ENCODE results near the gene RTP2.

The RTP2 gene, protein sequence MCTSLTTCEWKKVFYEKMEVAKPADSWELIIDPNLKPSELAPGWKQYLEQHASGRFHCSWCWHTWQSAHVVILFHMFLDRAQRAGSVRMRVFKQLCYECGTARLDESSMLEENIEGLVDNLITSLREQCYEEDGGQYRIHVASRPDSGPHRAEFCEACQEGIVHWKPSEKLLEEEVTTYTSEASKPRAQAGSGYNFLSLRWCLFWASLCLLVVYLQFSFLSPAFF

DNA sequence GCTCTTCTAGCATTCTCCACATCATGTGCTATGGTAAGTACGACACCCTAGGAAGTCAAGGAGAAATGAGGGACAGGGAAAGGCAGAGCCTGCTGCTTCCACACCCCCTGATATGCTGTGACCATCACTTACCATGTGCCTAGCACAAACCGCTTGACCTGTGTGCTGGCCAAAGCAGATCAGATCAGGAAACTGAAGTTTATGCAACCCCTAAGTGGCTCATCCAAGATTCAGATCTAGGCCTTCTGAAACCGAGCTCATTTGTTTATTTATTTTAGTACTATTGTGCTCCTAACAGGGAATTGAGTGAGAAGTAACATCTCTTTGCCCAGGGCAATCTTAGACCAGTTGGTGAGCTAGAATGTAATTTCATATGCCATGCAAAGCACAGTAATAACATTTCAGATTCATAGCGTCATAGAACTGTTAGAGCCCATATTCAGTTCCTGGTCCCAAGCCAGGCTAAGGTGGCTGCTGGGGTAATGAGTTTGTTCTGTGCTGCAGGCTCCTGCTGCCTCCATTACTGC, at the start of gene RTP2:
Gene RTP2, minus strand, starts transcription at position 51 of the 527 bp plus-strand sequence. CDS start 429 bp downstream, outside the sequence.
- in situ Hi-C loops (cut with HindIII; ENCODE audit: low pct_ligation_motif_present, low pct_unique_long_range_greater_than_20kb, low sequenced_read_pairs) = no loop called here
- no peak for DNase-seq

DNA sequence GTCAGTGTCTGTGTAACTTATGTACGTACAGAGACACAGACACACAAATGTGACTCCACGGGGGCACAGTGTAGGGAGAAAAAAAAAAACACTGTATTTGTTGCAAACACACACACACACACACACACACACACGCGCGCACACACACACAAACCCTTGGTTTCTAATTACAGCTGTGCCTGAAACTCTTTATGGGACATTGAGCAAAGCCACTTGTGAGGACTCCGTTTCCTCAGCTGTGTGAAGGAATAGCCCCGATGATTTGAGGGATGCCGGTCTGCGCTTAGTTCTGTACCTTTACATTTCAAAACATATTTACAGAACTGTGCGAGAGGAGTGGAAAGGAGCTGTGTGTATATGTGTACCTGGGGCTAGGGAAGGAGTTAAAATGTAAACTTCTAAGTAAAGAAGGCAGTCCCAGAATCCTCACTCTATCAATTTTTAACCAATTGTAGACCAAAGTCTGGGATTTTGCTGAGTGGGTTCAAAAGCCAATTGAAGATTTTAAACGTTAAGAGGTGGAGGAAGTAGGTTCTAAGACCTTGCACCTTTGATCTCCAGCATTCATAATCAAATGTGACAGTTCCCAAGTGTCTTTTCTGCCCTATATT, 48.3 kb upstream of the RTP2 start:
- in situ Hi-C loops (cut with HindIII; ENCODE audit: low pct_ligation_motif_present, low pct_unique_long_range_greater_than_20kb, low sequenced_read_pairs) = no loop called here
- DNase-seq = no peak

DNA sequence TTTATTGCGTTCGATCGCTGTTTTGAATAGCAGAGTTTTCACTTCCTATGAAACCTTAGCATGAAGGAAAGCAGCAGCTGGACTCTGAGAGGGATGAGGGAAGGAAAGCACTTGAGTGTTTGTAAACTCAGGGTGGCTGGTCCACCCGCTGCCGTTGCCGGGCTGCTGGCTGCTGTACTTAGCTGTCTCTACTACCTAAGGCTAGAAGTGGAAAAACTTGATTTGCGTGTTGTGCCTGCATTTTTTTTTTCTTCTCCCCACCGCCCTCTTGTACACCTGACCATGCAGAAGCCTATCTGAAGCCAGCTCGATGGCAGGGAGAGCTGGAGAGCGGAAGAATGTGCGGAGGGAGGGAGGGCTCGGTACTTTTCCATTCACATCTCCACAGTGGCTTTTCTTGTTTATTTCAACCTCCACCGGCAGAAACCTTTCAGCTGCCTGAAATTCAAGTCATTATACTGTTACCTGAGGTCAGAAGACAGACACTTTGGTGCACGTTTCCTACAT, 47.7 kb upstream of the RTP2 start:
- in situ Hi-C loops (cut with HindIII; ENCODE audit: low pct_ligation_motif_present, low pct_unique_long_range_greater_than_20kb, low sequenced_read_pairs) = no loop called here
- no peak for DNase-seq

DNA sequence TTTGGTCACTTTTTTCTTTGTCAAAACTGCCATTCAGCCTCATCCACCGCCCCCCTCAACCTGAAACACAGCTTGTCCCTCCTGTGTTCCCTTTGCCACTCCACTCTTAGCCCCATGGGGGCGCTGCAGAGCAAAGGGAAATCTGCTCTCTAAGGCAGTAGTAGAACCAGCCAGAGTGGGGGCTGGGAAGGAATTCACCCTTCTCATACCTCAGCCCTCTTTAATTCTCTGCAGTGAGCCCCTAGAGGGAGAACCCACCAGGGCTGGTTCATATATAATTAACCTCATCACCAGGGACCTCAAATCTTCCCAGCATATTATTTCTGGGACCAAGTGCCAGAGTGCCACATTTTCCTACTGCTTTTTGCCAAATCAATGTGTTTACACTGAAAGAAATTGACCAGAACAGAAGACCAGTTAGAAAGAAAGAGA, 45.7 kb upstream of the RTP2 start:
- in situ Hi-C loops (cut with HindIII; ENCODE audit: low pct_ligation_motif_present, low pct_unique_long_range_greater_than_20kb, low sequenced_read_pairs) = no loop called here
- DNase-seq = peak; percentile 84

DNA sequence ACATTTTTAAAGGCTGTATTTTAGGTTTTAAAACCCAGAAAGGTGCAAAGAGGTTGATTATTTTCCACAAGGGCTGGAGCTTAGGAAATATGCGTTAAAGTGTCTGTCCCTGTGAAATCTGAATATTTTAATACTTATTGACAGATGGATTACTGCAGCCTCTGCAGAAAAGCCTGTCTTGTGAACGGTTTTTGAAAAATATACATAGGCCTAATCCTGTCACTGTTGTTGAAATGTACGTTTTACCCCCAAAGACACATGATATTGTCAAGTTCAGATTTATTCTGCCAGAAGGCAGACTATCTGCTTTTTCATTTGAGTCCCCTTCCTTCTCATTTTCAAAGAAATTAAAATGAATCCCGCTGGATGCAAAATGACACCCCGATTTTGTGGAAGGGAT, 45.1 kb upstream of the RTP2 start:
- in situ Hi-C loops (cut with HindIII; ENCODE audit: low pct_ligation_motif_present, low pct_unique_long_range_greater_than_20kb, low sequenced_read_pairs) = no loop called here
- no peak for DNase-seq

DNA sequence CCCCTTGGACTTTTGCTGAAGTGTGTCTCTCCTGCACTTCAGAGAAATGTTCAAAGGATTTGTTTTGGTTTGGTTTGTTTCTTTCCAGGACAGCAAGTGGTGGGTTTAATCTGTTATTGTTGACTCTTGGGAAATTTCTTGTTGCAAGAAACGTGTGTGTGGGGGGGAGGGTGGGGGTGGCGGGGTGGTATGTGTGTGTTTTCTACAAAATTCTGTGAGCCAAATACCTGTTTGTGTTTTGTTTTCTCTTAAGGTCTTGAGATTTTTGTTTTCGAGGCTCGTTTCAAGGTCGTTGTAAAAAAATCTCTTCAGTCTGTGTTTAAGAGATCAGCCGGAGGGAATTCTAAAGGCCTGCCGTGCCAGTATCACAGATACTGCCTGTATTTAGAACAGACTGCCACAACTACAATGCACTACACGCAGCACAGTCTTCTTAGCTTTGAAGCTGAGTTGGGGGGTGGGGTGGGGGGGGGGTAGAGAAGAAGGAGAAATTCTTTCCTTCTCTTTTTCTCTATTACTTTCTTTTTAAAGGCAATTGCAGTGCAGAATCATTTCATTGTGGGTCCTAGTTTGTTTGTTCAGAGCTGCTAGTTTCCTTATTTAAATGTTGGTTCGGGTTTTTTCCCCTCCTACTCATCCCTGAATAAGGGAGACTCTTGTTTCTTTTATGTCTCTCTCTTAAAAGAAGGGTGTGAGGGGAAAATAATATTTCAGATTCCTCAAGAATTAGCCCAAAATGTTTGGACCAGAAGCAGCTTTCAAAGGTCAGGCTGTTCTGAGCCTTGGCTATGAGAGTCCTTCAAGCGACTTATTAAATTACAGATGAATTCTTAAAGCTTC, 44.3 kb upstream of the RTP2 start:
- DNase-seq = no peak
- in situ Hi-C loops (cut with HindIII; ENCODE audit: low pct_ligation_motif_present, low pct_unique_long_range_greater_than_20kb, low sequenced_read_pairs) = no loop called here

DNA sequence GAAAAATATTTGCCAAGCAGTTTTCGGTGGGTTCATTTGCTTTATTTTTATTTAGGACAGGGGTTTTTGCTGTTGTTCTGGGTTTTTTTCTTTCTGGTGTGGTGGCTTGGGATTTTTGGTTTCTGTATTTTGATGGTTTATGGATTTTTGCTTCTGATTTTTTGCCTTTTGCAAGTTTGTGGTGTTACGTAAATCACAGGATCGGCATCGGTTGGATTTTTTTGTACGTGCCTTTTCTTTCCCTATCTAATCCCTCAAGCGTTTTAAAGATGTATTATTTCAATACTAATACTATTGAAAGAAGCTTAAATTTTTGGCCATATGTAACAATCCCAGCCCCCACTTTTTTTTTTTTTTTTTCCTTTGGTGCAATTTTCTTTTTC, 43.7 kb upstream of the RTP2 start:
- DNase-seq = no peak
- in situ Hi-C loops (cut with HindIII; ENCODE audit: low pct_ligation_motif_present, low pct_unique_long_range_greater_than_20kb, low sequenced_read_pairs) = no loop called here

DNA sequence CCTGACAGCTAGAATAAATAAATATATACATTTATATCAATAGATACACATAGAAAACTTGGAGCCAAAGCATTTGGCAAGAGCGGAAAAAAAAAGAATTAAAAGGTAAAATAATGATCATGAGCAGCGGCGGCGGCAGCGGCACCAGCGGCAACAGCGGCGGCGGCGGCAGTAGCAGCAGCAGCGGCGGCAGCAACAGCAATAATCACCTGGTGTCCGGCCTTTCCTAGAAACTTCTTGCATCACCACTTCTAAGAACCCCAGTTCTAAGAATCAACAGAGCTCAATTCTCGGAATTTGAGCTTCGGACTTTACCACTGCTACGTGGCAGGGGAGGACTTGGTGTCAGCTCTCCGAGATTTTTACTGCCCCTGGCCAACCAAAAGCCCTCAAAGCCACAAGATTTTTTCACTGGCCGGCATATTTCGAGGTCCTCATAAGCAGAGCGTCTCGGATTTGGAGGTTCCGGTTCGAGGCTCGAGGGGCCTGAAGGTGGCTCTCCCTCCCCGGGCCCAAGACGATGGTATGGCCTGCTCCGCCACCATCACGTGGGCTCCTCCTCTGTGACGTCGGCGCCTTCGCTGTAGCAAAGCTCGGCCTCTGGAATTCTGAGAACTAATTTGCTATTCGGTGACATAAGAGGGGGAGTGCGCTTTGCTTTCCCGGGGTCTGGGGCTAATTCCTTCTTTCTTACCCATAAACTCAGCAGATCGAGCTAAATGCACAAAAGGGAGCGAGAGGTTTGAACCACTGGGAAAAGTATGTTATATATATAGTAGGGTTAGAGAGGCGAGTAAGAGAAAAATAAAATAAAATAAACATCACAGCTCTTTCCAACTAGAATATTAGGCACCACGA, 43.1 kb upstream of the RTP2 start, which contains the start of gene BCL6:
Gene BCL6, minus strand, starts transcription at position 268 of the 858 bp plus-strand sequence. CDS start 11,775 bp downstream, outside the sequence.
- in situ Hi-C loops (cut with HindIII; ENCODE audit: low pct_ligation_motif_present, low pct_unique_long_range_greater_than_20kb, low sequenced_read_pairs) = no loop called here
- DNase-seq = peak; percentile 97

DNA sequence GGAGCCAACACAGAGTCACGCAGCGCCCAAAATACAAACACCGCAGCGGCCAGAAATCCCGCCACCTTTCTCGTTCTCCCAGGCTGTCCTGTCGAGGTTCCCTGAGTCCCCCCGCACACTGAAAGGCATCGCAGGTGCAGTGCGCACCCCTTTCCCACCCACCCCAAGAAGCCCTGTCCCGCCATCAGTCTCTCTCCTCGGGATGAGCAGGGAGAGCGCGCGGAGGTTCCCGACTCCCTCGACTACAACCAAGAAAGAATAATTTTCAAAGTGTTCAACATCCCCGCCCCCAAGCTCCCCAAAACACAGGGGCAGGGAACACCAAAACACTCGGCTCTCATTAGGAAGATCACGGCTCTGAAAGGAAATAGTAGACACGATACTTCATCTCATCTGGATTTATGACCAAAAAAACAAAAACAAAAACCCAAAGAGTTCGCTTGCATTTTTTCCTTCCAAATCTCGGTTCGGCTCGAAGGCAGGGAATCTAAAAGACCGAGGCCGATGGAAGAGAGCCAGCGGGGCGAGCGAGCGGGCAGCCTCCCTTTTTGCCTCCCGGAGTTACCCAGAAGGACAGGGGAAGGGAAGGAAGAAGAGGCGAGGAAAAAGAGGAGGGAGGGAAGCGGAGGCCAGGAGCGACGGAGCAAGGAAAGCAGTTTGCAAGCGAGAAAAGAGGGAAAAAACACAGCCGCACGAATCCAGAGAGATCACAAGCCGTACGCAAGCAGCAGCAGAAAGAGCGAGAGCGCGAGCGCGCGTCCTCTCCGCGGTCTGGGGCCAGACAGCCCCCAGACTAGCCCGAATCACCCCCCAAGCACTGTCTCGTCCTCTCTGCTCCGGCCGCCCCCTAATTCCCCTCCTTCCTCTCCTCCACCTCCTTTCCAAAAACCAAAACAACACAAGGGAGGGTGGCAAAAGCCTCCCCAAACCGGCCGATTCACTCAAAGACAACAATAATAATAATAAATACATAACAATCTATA, 42.1 kb upstream of the RTP2 start:
- in situ Hi-C loops (cut with HindIII; ENCODE audit: low pct_ligation_motif_present, low pct_unique_long_range_greater_than_20kb, low sequenced_read_pairs) = loop anchor here (5.0 kb wide), 1 partner anchor 1213 kb away; no protein-coding TSS in a partner anchor
- DNase-seq = peak; percentile 31

DNA sequence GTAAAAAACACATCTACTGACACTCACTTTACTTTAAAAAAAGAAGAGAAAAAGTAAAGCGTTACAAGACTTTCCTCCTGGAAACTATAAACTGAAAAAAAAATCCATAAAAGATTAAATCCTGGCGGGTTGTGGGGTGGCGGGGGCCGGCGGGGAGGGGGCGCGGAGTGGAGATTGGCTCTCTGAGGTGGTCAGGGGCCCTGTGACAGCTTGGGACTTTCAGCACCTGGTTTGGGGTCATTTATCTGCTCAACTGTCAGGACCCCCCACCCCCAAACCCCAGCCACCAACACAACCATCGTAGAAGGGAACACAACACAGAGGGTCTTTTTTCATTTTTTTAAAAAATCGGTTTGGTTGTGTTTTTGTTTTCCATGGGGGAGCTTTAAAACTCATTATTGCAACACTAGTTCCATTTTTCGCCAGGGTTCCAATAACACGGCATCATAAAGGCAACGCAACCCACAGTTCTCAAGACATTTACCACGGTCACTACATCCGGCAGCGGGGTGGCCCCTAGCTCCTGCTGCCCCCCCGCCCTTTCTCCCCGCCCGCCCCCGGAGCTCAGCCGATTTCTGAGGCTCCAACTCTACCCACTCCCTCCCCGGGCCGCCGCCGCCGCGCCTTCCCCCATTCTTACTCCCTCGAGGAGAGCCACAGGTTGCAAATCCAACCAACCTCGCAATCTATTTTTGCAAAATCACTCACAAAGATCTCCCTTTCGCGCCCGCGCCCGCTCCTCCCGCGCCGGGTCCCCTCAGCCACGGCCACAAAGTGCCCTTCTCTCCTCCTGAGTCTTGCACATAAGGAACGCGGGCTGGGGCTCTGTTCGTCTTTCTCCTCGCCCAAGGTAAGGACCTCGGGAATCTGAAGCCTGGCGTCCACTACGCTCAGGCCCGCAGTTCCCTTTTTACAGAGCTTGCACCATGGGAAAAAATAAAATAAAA, 41.1 kb upstream of the RTP2 start:
- DNase-seq = peak; percentile 29
- in situ Hi-C loops (cut with HindIII; ENCODE audit: low pct_ligation_motif_present, low pct_unique_long_range_greater_than_20kb, low sequenced_read_pairs) = loop anchor here (5.0 kb wide), 1 partner anchor 1214 kb away; no protein-coding TSS in a partner anchor

DNA sequence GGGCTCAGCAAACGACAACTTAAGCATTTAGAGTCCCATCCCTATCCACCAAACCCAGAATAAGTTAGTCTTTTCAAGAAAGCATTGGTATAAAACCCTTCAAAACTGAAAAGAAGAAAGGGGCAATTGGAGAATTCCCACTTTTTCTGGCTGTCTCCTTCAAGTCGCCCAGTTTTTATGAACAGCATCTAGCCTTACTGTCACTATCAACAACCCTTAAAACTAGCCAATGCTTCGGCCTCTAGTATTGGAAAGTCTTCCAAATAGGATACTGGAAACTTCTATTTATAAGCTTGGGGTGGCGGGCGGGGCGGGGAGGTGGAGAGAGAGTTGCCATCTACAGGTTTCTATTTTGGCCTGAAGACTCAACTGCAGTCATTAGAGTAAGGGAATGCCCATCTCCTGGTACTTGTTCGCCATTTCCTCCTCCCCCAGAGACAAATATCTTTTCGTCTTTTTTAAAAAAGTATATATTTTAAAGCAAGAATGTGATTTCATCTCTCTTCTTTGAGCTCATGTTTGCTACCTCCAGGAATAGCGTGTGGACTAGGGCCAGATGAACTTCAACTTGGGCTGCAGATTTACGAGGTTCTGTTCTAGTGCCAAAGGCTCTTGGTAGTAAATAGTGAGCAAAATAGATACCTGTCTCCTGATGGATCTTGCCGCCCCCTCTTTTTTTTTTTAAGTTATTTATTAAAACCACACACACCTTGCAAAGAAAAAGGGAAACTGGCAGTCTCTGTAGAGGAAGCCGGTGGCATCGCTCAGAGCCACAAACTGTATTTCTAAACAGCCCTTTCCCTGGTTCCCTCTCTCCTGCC, 40.2 kb upstream of the RTP2 start:
- no peak for DNase-seq
- in situ Hi-C loops (cut with HindIII; ENCODE audit: low pct_ligation_motif_present, low pct_unique_long_range_greater_than_20kb, low sequenced_read_pairs) = loop anchor here (5.0 kb wide), 1 partner anchor 1215 kb away; no protein-coding TSS in a partner anchor

DNA sequence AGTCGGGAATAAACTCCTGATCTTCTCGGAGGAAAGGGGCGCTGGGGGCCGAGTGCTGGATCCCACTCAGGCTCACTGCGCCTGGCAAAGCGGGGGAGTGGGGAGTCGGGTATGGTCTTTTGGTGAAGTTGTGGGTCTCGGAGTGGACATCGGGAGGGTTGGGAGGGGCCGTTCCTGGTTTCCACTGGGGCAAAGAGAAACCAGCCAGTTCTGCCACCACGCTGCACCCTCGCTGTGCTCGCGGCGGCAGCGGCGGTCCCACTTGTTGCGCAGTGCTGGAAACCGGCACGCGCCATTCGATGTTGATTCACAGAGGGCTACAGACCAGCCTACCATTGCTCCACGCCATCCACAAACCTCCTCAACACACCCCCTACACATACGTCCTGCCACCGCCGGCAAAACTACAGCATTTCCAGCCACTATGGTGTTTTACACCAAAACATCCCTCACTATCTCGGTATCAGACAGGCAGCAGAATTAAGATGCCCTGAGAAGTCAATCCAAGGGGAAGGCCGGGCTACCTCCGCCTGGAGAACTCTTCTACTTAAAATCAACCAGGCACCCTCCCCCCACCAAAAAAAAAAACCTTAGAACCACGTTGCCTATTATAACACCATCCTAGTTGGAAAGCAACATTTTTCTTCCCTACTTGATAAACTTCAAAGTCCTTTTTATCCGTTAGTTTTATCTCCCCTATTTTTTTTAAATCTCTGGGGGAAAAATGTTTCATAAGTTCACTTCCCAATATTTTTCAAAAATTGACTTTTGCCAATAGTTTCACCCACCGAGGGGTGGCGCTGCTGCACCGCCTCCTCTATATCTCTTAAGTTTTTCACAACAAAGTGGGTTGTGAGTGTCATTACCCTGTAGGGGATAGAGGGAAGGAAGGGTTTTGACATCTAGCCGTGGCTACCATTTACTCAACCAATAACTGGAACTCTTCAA, 39.3 kb upstream of the RTP2 start:
- in situ Hi-C loops (cut with HindIII; ENCODE audit: low pct_ligation_motif_present, low pct_unique_long_range_greater_than_20kb, low sequenced_read_pairs) = loop anchor here (5.0 kb wide), 1 partner anchor 1216 kb away; no protein-coding TSS in a partner anchor
- peak; percentile 75 for DNase-seq

DNA sequence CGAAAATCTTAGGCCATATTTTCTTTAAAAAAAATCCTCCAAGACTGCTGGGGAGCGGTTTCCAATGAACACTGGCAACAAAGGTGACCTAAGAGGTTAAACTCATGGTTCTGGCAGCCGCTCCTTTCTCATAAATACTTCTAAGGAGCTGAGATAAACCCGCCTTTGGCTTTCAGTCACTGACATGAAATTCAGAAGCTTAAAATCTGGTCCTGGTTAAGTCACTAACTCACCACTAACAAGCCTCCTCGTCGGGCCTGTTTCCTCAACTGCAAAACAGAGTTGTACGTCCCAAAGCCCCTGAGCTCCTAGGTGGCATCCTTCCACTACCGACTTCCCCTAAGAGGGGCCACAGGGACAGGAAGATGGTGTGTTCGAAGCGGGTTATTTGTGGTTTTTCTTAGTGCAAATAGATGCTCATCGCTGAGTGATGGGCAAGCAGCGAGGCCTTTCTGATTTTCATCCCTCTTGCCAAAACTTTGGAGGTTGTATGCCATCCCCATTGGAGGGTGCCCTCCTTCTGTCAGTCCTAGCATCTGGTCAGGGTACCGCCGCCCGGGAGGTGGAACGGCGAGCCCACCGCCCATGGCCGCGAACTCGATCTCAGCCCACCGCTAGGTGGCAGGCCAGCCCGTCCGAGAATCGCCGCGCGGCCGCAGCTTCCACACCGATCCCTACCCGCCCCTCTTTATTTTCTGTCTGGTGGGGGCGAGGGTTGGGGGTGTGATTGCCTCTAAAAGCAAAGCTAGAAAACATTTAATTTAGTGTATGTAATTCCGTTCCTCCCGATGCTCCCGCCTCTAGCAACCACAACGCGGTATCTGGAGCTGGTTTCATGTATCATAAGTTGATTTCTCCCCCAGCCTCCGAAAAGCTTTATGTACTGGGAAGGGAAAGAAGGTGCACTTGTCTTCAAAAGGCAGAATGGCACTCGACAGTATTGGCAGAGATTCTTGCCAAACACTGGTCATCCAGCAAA, 38.4 kb upstream of the RTP2 start:
- in situ Hi-C loops (cut with HindIII; ENCODE audit: low pct_ligation_motif_present, low pct_unique_long_range_greater_than_20kb, low sequenced_read_pairs) = loop anchor here (5.0 kb wide), 1 partner anchor 1217 kb away; no protein-coding TSS in a partner anchor
- peak; percentile 40 for DNase-seq

Data from ACHN (cell line).